ENCODE measurements around the gene GATAD1.
"Not testable (repeated sequence)": the region's sequence is repeated elsewhere in the genome, so short reads cannot be mapped to it uniquely, and the experiment has no call there.

GATAD1 gene

DNA sequence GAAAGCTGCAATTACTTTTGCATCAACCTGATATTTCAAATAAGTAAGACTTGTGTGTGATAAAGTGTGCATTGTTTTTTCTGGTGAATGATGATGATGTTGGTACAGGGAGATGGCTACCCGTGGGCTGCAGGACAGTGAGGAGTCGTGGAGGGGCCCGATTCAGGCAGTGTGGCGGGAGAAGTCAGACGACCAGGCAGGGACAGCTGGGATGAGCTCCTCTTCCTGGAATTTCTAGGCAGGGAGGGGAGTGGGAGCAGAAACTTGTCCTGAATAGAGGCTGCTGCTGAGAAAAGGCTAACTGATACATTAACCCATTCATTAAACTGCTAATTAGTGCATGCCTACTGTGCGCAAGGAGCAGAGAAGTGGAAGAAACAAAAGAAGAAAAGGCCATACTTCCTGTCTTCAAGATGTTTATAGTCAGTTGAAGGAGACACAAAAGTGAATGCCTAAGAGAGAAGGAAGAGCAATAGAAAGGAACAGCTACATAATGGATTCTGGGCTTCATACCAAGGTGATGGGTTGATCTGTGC lies 9.3 kb upstream of the GATAD1 start:
- DNase-seq, result no peak

DNA sequence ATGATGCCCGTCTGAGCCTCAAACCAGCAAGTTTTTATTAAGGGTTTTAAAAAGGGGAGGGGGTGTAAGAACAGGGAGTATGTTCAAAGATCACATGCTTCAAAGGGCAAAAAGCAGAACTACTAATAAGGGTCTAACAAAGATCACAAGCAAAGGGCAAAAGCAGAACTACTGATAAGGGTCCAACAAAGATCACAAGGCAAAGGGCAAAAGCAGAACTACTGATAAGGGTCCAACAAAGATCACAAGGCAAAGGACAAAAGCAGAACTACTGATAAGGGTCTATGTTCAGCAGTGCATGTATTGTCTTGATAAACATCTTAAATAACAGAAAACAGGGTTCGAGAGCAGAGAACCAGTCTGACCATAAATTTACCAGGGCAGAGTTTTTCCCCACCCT lies 4.6 kb upstream of the GATAD1 start:
- DNase-seq, result peak; percentile 21

DNA sequence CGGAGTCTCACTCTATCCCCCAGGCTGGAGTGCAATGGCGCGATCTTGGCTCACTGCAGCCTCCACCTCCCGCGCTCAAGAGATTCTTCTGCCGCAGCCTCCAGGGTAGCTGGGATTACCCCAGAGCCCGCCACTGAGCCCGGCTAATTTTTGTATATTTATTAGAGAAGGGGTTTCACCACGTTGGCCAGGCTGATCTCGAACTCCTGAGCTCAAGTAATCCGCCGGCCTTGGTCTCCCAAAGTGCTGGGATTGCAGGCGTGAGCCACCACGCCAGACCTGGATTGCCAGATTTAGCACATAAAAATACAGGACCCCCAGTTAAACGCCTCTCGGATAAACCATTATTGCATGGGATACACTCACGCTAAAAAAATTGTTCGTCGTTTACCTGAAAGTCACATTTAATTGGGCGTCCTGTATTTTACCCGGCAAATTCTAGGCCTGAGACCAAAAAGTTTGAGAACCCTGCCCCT lies 375 bp upstream of the GATAD1 start:
- no peak for DNase-seq

GRCh38 chr7:92448205-92448747 lies 994 bp downstream of the GATAD1 start:
- peak; percentile 63 for DNase-seq

DNA sequence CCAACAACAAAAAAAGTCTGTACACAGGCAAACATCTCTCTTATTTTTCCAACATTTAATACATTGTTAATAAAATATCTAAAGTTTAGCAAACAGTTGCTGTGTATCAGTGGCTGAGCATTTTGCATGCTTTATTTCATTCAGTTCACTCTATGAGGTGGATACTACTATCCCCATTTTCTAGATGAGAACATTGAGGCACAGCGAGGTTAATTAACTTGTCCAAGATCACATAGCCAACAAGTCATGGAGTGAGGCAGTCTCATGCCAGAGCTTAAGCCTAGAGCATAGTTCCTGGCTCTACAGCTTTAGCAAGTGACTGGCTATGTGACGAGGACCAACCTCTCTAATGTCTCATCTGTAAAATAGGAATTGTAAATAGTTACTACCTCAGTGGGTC lies 4.4 kb downstream of the GATAD1 start:
- DNase-seq, result no peak

GRCh38 chr7:92456236-92456635 lies 9.0 kb downstream of the GATAD1 start:
- no peak for DNase-seq

DNA sequence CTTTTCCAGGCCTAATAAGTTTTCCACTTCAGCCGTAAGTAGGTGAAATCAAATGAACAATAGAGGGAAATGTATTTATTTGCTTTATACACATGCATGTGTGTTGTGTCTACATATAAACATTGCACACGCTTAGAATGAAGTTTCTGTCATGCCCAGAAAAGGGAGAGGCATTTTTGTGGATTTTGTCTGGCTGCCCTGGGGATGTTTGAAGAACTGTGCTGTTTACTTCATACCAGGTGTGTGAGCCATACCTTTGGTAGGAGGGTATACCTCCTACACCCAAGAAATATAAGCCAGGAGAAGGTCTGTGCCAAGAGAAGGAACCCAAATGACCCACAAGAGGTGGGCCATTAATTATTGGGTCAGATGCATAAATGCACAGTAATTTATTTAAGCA lies 12.8 kb downstream of the GATAD1 start:
- DNase-seq, result no peak

GRCh38 chr7:92460510-92460909 lies 13.2 kb downstream of the GATAD1 start:
- DNase-seq, result no peak

DNA sequence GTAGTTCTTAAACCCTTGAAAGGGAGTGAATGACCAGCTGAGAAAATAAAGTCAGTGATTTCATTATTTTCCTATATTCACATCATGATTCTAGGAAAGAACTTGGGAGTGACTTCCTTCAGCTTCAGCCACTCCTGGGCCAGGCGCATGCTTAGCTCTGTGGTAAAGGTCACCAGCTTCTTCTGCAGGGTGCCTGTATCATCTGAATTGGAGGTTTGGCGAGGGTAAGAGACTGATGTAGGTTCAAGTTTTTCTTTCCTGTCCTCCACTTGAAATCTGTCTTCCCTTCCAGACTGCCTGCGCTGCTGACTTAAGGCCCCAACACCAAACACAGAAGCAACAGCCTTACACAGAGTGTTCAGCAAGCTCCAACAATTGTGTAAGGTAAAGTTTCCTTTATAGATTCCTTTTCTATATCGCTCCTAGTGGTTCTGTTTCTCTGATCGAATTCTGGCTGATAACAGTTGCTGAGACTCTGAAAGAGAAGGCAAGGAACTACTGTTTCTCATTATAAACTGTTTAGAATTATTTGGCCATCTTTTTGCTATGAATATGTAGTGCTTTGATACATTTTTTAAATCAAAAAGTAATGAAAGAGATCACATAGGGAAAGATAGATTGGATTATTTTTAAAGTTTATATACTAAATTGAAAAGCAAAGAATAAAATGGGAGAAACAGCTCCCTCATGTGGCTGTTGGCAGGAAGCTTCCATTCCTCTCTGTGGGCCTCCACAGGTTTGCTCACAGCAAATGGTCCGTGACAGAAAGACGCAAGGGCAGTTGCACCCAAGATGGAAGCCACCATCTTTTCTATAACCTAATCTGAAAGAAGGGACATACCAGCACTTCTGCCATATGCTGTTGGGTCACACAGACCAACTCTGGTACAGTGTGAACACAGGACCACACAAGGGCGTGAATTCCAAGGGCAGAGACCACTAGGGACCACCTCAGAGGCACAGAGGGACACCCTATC lies 14.0 kb downstream of the GATAD1 start:
- peak; percentile 8 for DNase-seq

- DNase-seq, result no peak
Observed at GRCh38 chr7:92462560-92462959, 15.3 kb downstream of the GATAD1 start.

GRCh38 chr7:92464515-92464914 lies 17.2 kb downstream of the GATAD1 start:
- DNase-seq, result no peak

DNA sequence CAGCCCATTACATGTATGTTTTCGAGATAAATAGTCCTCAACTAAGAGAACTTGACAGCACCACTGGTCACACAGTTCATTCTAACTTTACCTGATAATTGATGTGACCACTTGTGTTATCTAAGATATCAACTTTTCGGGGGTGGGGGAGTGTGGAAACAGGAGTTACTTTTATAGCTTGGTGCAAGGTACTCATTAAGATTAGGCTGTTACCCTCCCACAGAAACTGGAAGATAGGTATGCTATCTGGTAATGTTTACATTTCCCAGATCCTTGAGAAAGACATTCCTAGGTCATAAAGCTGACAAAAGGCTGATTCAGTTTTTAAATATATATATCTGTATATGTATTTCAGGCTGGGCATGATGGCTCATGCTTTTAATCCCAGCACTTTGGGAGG lies 19.4 kb downstream of the GATAD1 start:
- no peak for DNase-seq

- not testable (repeated sequence) for DNase-seq
Observed at GRCh38 chr7:92468589-92468988, 21.3 kb downstream of the GATAD1 start.

DNA sequence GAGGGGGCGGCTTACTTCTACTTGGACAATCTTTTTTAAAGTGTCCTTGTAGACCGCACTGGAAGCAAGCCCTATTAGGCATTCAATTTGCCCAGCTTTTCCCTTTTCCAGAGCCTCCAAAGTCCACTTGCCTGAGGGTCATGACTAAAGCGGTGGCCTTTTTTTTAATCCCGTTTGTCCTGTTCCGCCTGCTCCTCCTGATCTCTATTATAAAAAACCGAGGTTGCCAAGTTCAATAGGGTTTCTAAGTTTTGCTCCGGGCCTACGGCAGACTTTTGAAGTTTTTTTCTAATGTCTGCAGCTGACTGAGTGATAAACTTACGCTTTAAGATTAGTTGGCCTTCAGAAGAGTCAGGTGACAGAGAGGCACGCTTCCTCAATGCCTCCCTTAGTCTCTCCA lies 26.7 kb downstream of the GATAD1 start:
- not testable (repeated sequence) for DNase-seq

GRCh38 chr7:92475261-92475770 lies 28.0 kb downstream of the GATAD1 start:
- DNase-seq, result not testable (repeated sequence)

DNA sequence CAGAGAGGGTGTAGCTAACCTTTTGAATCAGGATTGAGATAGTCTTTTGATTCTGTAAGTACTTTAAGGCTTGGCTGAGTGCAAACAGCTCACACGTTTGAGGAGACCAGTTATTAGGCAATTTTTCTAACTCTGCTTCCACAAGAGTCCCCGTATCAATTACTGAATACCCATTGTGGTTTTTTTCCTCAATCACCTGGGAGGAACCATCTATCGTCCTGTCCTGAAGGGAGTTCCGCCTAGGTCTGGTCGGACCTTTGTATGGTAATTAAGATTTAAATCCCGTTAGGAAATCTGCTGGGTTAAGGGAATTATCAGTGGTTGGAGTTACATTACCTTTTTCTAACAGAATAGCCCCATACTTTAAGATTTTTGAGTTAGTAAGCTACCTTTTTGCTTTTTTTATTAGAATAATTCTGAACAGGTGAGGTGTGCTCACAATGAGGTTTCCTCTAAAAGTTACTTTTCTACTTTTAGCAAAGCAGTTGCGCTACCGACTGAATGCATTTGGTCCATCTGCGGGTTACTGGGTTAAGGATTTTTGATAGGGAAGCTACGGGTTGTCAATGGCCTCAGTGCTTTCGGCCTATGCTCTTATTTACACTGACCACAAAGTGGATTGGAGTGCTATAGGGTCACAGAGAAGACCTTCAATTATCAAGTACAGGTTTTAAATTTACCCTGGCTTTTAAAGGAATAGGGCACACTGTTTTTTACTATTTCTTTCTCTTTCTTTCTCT lies 28.7 kb downstream of the GATAD1 start:
- DNase-seq, result not testable (repeated sequence)

DNA sequence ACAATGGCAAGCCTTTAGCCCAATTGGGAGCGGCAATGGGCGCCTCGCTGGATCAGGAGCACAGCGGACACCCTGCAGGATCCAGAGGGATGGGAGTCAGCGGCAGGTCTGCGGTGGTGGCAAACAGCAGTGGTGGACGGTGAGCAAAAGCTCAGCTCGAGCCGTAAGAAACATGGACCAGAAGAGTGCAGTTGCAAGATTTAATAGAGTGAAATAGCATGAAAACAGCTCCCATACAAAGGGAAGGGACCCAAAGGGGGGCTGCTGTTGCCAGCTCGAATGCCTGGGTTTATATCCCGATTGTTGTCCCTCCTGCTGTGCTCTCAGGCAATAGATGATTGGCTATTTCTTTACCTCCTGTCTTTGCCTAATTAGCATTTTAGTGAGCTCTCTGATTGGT lies 30.4 kb downstream of the GATAD1 start, which contains the start of gene ERVW-1:
Gene ERVW-1 (minus strand): TSS at position 266 of the 400 bp plus-strand sequence. CDS start 7,565 bp downstream, outside the sequence.
- not testable (repeated sequence) for DNase-seq

DNA sequence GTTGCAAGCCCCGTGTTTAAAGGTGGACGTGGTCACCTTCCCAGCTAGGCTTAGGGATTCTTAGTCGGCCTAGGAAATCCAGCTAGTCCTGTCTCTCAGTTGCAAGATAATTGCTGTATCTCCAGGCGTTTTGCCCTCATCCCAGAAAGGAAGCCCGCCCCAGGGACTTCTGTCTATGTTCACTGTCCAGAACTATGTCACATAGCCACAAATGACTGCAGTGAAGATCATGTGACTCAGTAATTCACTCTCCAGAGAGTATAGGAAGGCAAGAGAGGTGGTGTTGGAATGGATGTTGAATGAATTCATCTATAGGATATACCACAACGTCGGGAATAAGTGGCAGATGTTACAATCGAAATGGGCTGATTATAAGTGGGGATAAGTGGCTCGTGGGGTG lies 30.8 kb downstream of the GATAD1 start:
- DNase-seq, result no peak

DNA sequence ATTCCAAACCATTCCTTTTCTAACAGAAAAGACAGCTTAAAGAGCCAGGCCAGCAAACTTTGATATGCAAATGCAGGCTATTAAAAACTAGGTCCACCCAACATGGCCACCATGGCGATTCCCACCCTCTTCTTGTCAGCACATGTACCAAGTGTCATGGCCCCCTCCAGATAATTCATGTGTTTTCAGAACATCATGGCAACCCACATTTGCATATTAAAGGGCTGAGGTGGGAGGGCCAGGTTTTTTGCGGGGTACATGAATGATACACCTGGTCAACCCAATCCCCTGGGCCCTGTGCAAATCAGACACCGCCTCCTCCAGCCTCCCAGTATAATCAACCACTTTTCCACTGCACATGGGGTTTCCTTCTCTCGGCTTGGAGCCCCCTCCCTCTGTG lies 31.4 kb downstream of the GATAD1 start:
- no peak for DNase-seq

- not testable (repeated sequence) for DNase-seq
Observed at GRCh38 chr7:92479146-92479545, 31.9 kb downstream of the GATAD1 start.

GRCh38 chr7:92483624-92484023 lies 36.3 kb downstream of the GATAD1 start:
- DNase-seq, result not testable (repeated sequence)

DNA sequence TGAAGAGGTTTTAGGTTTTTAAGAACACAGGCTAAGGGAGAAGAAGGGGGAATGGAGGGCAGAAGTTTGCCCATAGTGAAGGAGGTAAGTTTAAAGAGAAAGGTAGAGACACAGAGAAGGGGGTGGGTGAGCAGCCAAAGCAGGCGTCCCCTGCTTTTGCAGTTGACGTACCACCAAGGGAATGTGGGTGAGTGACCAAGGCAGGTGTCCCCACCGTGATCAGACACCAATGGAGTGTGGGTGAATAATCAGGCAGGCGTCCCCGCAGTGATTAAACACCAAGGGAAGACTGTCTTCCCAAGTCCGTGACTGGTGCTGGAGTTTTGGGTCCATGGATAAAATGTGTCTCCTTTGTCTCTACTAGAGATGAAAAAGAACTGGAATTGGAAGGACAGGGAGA lies 36.9 kb downstream of the GATAD1 start:
- not testable (repeated sequence) for DNase-seq
